ENCODE results near the gene CAMSAP2. TPM values are rescaled to one million over a fixed set of nuclear protein-coding genes. Genes with fewer than 3 reads are reported as not detected.

The CAMSAP2 gene
- total RNA-seq, 1 donor from 2014 or later: 43.9 TPM

DNA sequence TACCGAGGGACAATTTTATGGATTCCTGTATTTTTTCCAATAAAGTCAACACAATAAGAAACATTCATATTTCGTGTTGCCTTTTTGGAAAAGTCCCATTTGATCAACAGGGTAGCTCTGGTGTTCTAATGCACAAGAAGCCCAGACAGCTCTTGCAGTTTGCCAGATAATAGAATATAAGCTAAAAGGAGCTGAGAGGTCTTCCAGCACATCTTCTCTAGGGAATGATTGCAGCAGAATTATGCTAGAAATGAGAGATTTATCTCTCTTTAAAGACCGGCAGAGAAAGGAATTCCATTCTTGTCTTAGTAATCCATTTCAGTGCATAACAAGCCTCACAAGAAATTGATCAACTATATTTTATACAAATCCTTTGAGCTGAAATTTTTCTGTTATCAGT, 44.0 kb upstream of the CAMSAP2 start:
- peaks cover 2% of the 10 kb centered on the region for H3K4me1 Mint-ChIP-seq
- H3K27me3 Mint-ChIP-seq (ENCODE audit: insufficient read depth, low read depth): peaks cover 2% of the 10 kb centered on the region
- no peaks in the 10 kb centered on the region for H3K27me3 ChIP-seq
- peaks cover 8% of the 10 kb centered on the region for H3K4me1 ChIP-seq
- DNase-seq (ENCODE audit: low spot score): no peak
- no peaks in the 10 kb centered on the region for H3K36me3 Mint-ChIP-seq
- no peak overlapping the region for H3K4me3 ChIP-seq
- no peaks in the 10 kb centered on the region for H3K9me3 ChIP-seq (ENCODE audit: low read depth)
- no peak overlapping the region for H3K4me2 ChIP-seq
- peaks cover 3% of the 10 kb centered on the region for H3K9me3 Mint-ChIP-seq
- no peak overlapping the region for H3K27ac Mint-ChIP-seq
- H3K36me3 ChIP-seq: no peaks in the 10 kb centered on the region
- H3F3A ChIP-seq (ENCODE audit: low read depth): no peaks in the 10 kb centered on the region
- TF ChIP-seq, protein P1, sequence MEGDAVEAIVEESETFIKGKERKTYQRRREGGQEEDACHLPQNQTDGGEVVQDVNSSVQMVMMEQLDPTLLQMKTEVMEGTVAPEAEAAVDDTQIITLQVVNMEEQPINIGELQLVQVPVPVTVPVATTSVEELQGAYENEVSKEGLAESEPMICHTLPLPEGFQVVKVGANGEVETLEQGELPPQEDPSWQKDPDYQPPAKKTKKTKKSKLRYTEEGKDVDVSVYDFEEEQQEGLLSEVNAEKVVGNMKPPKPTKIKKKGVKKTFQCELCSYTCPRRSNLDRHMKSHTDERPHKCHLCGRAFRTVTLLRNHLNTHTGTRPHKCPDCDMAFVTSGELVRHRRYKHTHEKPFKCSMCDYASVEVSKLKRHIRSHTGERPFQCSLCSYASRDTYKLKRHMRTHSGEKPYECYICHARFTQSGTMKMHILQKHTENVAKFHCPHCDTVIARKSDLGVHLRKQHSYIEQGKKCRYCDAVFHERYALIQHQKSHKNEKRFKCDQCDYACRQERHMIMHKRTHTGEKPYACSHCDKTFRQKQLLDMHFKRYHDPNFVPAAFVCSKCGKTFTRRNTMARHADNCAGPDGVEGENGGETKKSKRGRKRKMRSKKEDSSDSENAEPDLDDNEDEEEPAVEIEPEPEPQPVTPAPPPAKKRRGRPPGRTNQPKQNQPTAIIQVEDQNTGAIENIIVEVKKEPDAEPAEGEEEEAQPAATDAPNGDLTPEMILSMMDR (IDR thresholded peaks at IDR 0.05): no peak
- TF ChIP-seq EZH2phosphoT487 (IDR thresholded peaks at IDR 0.05) (no peak), EZH2 (IDR thresholded peaks at IDR 0.05) (no peak)
- no peaks in the 10 kb centered on the region for H4K20me1 ChIP-seq (ENCODE audit: low read depth)
- no peak overlapping the region for H3K27ac ChIP-seq
- H3K79me2 ChIP-seq (ENCODE audit: low read depth): no peaks in the 10 kb centered on the region
- no peak overlapping the region for H3K9ac ChIP-seq
- H3K4me3 Mint-ChIP-seq: no peak overlapping the region
- peak overlapping the region; percentile 28 for H2AFZ ChIP-seq (replicated peaks)

DNA sequence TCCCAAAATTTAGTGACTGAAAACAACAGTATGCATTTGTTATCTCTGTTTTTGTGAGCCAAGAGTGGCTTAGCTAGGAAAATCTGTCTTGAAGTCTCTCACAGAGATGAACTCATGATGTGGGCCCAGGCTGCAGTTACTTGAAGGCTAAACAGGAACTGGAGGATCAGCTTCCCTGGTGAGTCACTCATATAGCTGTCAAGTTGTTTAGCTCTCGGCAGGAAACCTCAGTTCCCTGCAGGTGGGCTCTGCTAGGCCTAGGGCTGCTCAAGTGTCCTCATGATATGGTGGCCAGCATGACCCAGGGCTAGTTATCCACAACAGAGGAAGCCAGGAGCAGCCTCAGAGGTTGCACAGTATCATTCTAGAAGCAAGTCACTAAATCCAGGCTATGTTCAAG, 38.8 kb upstream of the CAMSAP2 start:
- no peak overlapping the region for H3K4me3 ChIP-seq
- H3K9me3 Mint-ChIP-seq: peaks cover 3% of the 10 kb centered on the region
- DNase-seq (ENCODE audit: low spot score): no peak
- H3F3A ChIP-seq (ENCODE audit: low read depth): no peaks in the 10 kb centered on the region
- H3K4me2 ChIP-seq: no peak overlapping the region
- no peaks in the 10 kb centered on the region for H3K9me3 ChIP-seq (ENCODE audit: low read depth)
- H3K4me1 Mint-ChIP-seq: no peaks in the 10 kb centered on the region
- peak overlapping the region; percentile 21 for H2AFZ ChIP-seq (replicated peaks)
- H3K79me2 ChIP-seq (ENCODE audit: low read depth): no peaks in the 10 kb centered on the region
- H3K27me3 Mint-ChIP-seq (ENCODE audit: insufficient read depth, low read depth): peaks cover 2% of the 10 kb centered on the region
- H3K27ac Mint-ChIP-seq: no peak overlapping the region
- H3K4me1 ChIP-seq: no peaks in the 10 kb centered on the region
- no peaks in the 10 kb centered on the region for H3K36me3 ChIP-seq
- TF ChIP-seq, protein P1 (IDR thresholded peaks at IDR 0.05): no peak
- H3K4me3 Mint-ChIP-seq: no peak overlapping the region
- no peaks in the 10 kb centered on the region for H3K36me3 Mint-ChIP-seq
- H4K20me1 ChIP-seq (ENCODE audit: low read depth): no peaks in the 10 kb centered on the region
- no peak overlapping the region for H3K9ac ChIP-seq
- H3K27me3 ChIP-seq: no peaks in the 10 kb centered on the region
- no peak overlapping the region for H3K27ac ChIP-seq

DNA sequence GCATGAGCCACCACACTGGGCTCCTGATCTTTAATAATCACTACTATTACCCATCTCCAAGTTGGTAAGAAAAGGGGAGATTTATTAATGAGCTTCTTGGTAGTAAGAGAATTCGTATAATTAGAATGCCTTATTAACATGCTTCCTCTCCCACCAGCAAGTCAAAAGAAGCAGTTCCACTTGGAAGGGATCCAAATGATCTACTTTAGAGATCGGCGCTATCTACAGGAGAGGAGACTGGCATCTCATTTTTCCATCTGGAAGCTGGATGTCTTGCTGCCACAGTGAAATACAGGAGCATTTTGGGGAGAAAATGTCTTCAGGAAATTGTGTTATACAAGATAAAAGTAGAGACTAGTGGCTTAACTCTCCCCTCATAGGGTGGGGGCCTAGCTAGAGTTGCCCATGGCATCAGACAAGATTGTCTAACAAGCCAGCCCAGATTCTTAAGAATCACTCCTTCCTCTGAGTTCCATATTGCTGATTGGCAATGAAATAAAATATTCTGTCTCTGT, 33.6 kb upstream of the CAMSAP2 start:
- H3K36me3 Mint-ChIP-seq: no peaks in the 10 kb centered on the region
- H3K27me3 ChIP-seq: no peaks in the 10 kb centered on the region
- no peak overlapping the region for H2AFZ ChIP-seq (replicated peaks)
- no peaks in the 10 kb centered on the region for H3K79me2 ChIP-seq (ENCODE audit: low read depth)
- DNase-seq (ENCODE audit: low spot score): no peak
- no peaks in the 10 kb centered on the region for H4K20me1 ChIP-seq (ENCODE audit: low read depth)
- no peak overlapping the region for H3K9ac ChIP-seq
- H3K4me1 ChIP-seq: no peaks in the 10 kb centered on the region
- H3K36me3 ChIP-seq: no peaks in the 10 kb centered on the region
- peaks cover 3% of the 10 kb centered on the region for H3K27me3 Mint-ChIP-seq (ENCODE audit: insufficient read depth, low read depth)
- no peak overlapping the region for H3K27ac Mint-ChIP-seq
- H3K4me3 Mint-ChIP-seq: no peak overlapping the region
- TF ChIP-seq EZH2 (IDR thresholded peaks at IDR 0.05) (no peak), EZH2phosphoT487 (IDR thresholded peaks at IDR 0.05) (no peak)
- TF ChIP-seq, protein P1 (IDR thresholded peaks at IDR 0.05): no peak
- H3K4me2 ChIP-seq: no peak overlapping the region
- no peaks in the 10 kb centered on the region for H3K9me3 ChIP-seq (ENCODE audit: low read depth)
- no peaks in the 10 kb centered on the region for H3K9me3 Mint-ChIP-seq
- peaks cover 3% of the 10 kb centered on the region for H3K4me1 Mint-ChIP-seq
- H3F3A ChIP-seq (ENCODE audit: low read depth): no peaks in the 10 kb centered on the region
- no peak overlapping the region for H3K27ac ChIP-seq
- no peak overlapping the region for H3K4me3 ChIP-seq

Measured in neural progenitor cell (in vitro differentiated cells).